TTC549 (cell line): ENCODE data around the gene OR14I1.

Experiments used
- FAIRE-seq: peaks from 2 replicates; lab custom pipeline; 2012; peaks lifted over from hg19 to GRCh38; lab: Jason Lieb, UNC

Gene OR14I1

GRCh38 chr1:248702714-248703113 lies at the start of gene OR14I1:
OR14I1 (minus strand) TSS chr1:248702766.
- no peak for FAIRE-seq

- FAIRE-seq = no peak
These were observed 49.1 kb upstream of the OR14I1 start for GRCh38 chr1:248751635-248752034.

- FAIRE-seq = no peak
These were observed 48.6 kb upstream of the OR14I1 start for GRCh38 chr1:248751142-248751541.

GRCh38 chr1:248750496-248750895 lies 47.9 kb upstream of the OR14I1 start:
- no peak for FAIRE-seq

- FAIRE-seq = no peak
These were observed 45.6 kb upstream of the OR14I1 start for GRCh38 chr1:248748211-248748610.

- no peak for FAIRE-seq
These were observed 38.3 kb upstream of the OR14I1 start for GRCh38 chr1:248740876-248741275.

- no peak for FAIRE-seq
These were observed 37.1 kb upstream of the OR14I1 start for GRCh38 chr1:248739572-248740205.

GRCh38 chr1:248737457-248737856 lies 34.9 kb upstream of the OR14I1 start:
- FAIRE-seq = no peak

- no peak for FAIRE-seq
These were observed 34.4 kb upstream of the OR14I1 start for GRCh38 chr1:248736977-248737376.

- FAIRE-seq = no peak
These were observed 31.0 kb upstream of the OR14I1 start for GRCh38 chr1:248733566-248733965.

GRCh38 chr1:248730507-248731335 lies 28.2 kb upstream of the OR14I1 start:
- no peak for FAIRE-seq

GRCh38 chr1:248714248-248714647 lies 11.7 kb upstream of the OR14I1 start:
- peak; percentile 90 for FAIRE-seq

GRCh38 chr1:248710305-248710900 lies 7.8 kb upstream of the OR14I1 start:
- FAIRE-seq = no peak

- FAIRE-seq = no peak
These were observed 2.0 kb upstream of the OR14I1 start for GRCh38 chr1:248704606-248705005.

- FAIRE-seq = no peak
These were observed 1.1 kb upstream of the OR14I1 start for GRCh38 chr1:248703674-248704073.

GRCh38 chr1:248699099-248699498 lies 3.5 kb downstream of the OR14I1 start:
- FAIRE-seq = no peak

GRCh38 chr1:248697907-248698306 lies 4.7 kb downstream of the OR14I1 start:
- no peak for FAIRE-seq

- no peak for FAIRE-seq
These were observed 5.8 kb downstream of the OR14I1 start for GRCh38 chr1:248696774-248697173.

GRCh38 chr1:248696261-248696660 lies 6.3 kb downstream of the OR14I1 start:
- FAIRE-seq = no peak

GRCh38 chr1:248695451-248696132 lies 7.0 kb downstream of the OR14I1 start:
- no peak for FAIRE-seq

GRCh38 chr1:248691567-248692155 lies 10.9 kb downstream of the OR14I1 start:
- no peak for FAIRE-seq

- no peak for FAIRE-seq
These were observed 13.9 kb downstream of the OR14I1 start for GRCh38 chr1:248688527-248689298.
